Fibroblast of villous mesenchyme (primary cell): ENCODE results near the gene ENDOD1. TPM values are rescaled to one million over a fixed set of nuclear protein-coding genes. Genes with fewer than 3 reads are reported as not detected.

Experiments used
- DNase-seq: peaks from one replicate; pipeline ENCODE4 v3.0.0-alpha.2; 2010; ENCODE audit warnings: low read depth
- H3K4me3 ChIP-seq: 2 replicates; pipeline ENCODE4 v1.5.1; 2011; ENCODE audit warnings: low read depth, mild to moderate bottlenecking, low read length
- total RNA-seq: library from RNA; depleted of rRNA; stranded (reverse); fragments of >200 nt; gene quantifications from 2 replicates; pipeline ENCODE4 v1.2.3, GENCODE V29; 2012
- TF ChIP-seq, protein P1 (sequence below): IDR thresholded peaks from 2 replicates; pipeline ENCODE4 v1.5.1; 2012; ENCODE audit warnings: low read depth, mild to moderate bottlenecking, low read length; ENCODE audit not compliant: insufficient read depth

ENDOD1 gene
- total RNA-seq, 1 donor = 40.6 TPM

DNA sequence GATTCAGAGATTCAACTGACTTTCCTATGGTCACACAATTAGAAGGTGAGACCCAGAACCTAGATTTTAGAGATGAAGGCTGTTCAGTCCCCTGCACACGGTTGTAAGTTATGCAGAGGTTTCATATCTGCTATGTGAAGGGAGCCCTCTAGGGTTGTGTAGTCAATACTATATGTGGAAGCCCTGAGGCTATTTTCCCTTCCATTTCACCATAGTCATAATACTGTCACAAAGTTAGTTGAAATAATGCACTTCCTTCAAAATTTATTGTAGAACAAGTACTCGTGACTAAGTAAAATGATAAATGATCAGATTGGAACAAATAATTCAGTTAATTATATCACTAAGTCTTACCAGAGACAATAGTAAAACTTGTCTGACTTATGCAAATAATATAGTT lies 48.8 kb downstream of the ENDOD1 start:
- no peak overlapping the region for H3K4me3 ChIP-seq
- peak; percentile 63 for DNase-seq
- TF ChIP-seq, protein P1, sequence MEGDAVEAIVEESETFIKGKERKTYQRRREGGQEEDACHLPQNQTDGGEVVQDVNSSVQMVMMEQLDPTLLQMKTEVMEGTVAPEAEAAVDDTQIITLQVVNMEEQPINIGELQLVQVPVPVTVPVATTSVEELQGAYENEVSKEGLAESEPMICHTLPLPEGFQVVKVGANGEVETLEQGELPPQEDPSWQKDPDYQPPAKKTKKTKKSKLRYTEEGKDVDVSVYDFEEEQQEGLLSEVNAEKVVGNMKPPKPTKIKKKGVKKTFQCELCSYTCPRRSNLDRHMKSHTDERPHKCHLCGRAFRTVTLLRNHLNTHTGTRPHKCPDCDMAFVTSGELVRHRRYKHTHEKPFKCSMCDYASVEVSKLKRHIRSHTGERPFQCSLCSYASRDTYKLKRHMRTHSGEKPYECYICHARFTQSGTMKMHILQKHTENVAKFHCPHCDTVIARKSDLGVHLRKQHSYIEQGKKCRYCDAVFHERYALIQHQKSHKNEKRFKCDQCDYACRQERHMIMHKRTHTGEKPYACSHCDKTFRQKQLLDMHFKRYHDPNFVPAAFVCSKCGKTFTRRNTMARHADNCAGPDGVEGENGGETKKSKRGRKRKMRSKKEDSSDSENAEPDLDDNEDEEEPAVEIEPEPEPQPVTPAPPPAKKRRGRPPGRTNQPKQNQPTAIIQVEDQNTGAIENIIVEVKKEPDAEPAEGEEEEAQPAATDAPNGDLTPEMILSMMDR = peak; percentile 28

- peak; percentile 79 for DNase-seq
- TF ChIP-seq, protein P1 = no peak
Observed at GRCh38 chr11:95140397-95141033, 50.9 kb downstream of the ENDOD1 start.

GRCh38 chr11:95142431-95142830 lies 52.8 kb downstream of the ENDOD1 start:
- TF ChIP-seq, protein P1 = no peak
- no peak for DNase-seq
- no peak overlapping the region for H3K4me3 ChIP-seq

More at GRCh38 chr11:95140397-95141033, 50.9 kb downstream of the ENDOD1 start:
- H3K4me3 ChIP-seq = no peak overlapping the region

DNA sequence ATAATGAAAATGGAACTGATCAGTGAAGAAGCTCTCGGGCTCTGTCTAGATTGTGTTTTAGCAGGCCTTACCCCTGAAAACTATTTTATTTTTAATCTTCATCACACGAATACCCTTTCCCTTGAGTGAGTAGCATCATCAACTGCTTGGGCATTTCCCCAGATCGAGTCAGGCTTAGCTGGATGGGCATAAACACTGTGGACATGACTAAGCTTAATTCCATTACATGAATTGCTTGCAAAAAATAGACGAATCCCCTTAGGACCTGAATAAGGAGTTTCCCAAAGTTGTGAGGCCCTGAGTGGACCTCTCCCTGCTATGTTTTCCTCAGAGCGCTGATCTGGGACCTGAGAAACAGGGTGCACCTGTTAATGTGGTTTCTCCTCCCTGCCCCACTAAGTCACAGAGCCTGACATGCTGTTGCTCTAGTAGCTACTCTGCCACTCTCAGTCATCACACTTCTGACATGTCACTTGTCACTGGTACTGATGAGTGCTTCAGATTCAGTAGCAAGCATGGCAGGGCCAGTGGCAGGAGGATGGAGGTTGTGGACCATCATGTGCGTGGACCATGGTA lies 53.5 kb downstream of the ENDOD1 start:
- TF ChIP-seq, protein P1 = no peak
- no peak overlapping the region for H3K4me3 ChIP-seq
- no peak for DNase-seq

DNA sequence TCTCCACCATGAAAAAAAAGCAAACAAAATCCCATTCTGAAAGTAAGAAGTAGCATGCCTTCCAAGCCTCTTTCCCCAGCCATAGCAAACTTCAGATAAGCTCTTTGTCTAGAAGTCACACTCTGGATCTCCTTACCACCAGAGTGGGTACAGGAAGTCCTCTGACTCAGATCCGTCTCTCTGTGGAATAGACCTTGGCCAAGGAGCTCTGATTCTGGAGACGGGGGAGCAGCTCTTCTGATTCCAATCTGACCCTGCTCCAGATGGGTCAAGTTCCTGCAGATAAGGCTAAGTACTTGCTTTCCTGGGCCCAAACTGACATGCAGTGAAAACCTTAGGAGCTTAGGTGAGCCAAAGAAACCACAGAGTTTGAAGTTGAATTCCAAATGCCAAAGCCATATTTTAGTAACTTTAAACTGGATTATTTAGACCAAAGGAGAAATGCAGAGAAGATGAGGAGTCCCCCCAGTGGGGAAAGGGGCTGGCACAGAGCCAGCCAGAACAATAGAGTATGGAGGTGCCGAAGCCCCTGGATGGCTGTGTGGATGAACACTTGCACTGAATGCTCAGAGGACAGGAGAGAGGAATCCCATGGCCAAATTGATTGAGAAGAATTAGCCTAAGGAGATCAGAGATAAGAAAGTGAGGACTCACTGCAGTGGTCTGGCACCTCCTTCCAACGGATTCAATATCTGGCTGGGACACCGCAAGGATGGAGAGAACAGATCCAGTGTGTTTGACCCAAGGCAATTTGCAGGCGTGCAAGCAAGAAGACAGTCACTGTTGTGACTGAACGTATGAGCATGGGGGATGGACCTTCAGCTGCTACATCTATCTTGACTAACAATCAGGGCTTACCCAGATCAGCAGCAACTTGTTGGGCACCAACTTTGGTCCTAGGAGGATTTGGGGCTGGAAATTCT lies 54.9 kb downstream of the ENDOD1 start:
- no peak overlapping the region for H3K4me3 ChIP-seq
- TF ChIP-seq, protein P1 = no peak
- peak; percentile 18 for DNase-seq

DNA sequence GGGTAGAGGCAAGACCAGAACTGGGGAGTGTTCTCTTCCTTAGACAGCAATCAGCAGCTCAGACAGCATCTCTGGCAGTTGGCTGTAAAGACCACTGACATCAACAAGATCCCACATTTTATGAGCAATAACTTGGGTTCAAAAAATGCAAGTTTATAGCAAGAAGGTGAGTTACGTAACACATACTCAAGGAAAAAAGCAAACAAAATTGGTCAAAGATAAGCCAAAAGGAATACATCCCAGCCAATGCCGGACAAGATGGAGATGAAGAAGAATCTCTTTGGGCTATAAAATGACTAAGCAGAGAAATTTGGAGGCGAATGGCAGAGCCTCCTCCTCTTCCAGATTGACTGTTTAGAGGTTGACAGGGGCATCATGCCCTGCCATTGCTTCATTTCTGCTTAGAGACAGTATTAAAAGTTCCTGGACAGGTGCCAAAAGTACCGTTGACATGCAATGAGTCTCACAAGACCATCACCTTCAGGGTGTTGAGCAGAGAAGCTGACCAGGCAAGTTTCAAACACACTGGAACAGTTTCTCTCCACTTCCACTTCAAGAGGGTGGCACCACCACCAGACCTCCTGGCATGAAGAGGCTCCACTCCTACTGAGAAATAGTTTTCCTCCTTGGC lies 55.9 kb downstream of the ENDOD1 start:
- DNase-seq = peak; percentile 81
- no peak overlapping the region for H3K4me3 ChIP-seq
- TF ChIP-seq, protein P1 = no peak
